Measurements from ENCODE around the gene SDHB.

The SDHB gene

GRCh38 chr1:16978567-16979474 lies 75.0 kb downstream of the SDHB start:
- H4K20me1 ChIP-seq (ENCODE audit: insufficient read depth, low read length) = no peaks in the 10 kb centered on the region
- no peaks in the 10 kb centered on the region for H3K79me2 ChIP-seq (ENCODE audit: low read length)
- no peaks in the 10 kb centered on the region for H3K9me3 ChIP-seq (ENCODE audit: insufficient read depth, low read length)
- H3K36me3 ChIP-seq (replicated peaks; ENCODE audit: low read depth, low read length) = no peaks in the 10 kb centered on the region
- H2AFZ ChIP-seq (ENCODE audit: low read depth, low read length) = 0 out of 2 replicates have a peak overlapping the region, but pooled peaks have one; percentile 46
- H3K4me2 ChIP-seq (ENCODE audit: low read length) = no peak overlapping the region
- TF ChIP-seq CTCF (IDR thresholded peaks at IDR 0.05; ENCODE audit: low read depth, low read length) (no peak), EZH2phosphoT487 (IDR thresholded peaks at IDR 0.05; ENCODE audit: low read depth) (no peak)
- no peak overlapping the region for H3K4me3 ChIP-seq (ENCODE audit: low read length)
- no peaks in the 10 kb centered on the region for H3K27me3 ChIP-seq (ENCODE audit: low read depth, low read length)
- H3K9ac ChIP-seq (ENCODE audit: low read length) = no peak overlapping the region
- H3K27ac ChIP-seq (ENCODE audit: low read length) = no peak overlapping the region
- H3K4me1 ChIP-seq (ENCODE audit: low read length) = no peaks in the 10 kb centered on the region

GRCh38 chr1:16978139-16978538 lies 75.7 kb downstream of the SDHB start:
- no peaks in the 10 kb centered on the region for H3K79me2 ChIP-seq (ENCODE audit: low read length)
- H4K20me1 ChIP-seq (ENCODE audit: insufficient read depth, low read length) = no peaks in the 10 kb centered on the region
- H3K4me2 ChIP-seq (ENCODE audit: low read length) = no peak overlapping the region
- H3K27ac ChIP-seq (ENCODE audit: low read length) = no peak overlapping the region
- H3K4me3 ChIP-seq (ENCODE audit: low read length) = no peak overlapping the region
- H3K9me3 ChIP-seq (ENCODE audit: insufficient read depth, low read length) = no peaks in the 10 kb centered on the region
- no peaks in the 10 kb centered on the region for H3K36me3 ChIP-seq (replicated peaks; ENCODE audit: low read depth, low read length)
- no peak overlapping the region for H3K9ac ChIP-seq (ENCODE audit: low read length)
- no peaks in the 10 kb centered on the region for H3K4me1 ChIP-seq (ENCODE audit: low read length)
- H2AFZ ChIP-seq (ENCODE audit: low read depth, low read length) = no peak overlapping the region
- H3K27me3 ChIP-seq (ENCODE audit: low read depth, low read length) = no peaks in the 10 kb centered on the region
- TF ChIP-seq CTCF (IDR thresholded peaks at IDR 0.05; ENCODE audit: low read depth, low read length) (no peak), EZH2phosphoT487 (IDR thresholded peaks at IDR 0.05; ENCODE audit: low read depth) (no peak)

- H3K79me2 ChIP-seq (ENCODE audit: low read length) = no peaks in the 10 kb centered on the region
- H3K27ac ChIP-seq (ENCODE audit: low read length) = no peak overlapping the region
- no peak overlapping the region for H3K9ac ChIP-seq (ENCODE audit: low read length)
- TF ChIP-seq EZH2phosphoT487 (IDR thresholded peaks at IDR 0.05; ENCODE audit: low read depth) (no peak), CTCF (IDR thresholded peaks at IDR 0.05; ENCODE audit: low read depth, low read length) (no peak)
- no peaks in the 10 kb centered on the region for H3K9me3 ChIP-seq (ENCODE audit: insufficient read depth, low read length)
- H3K4me3 ChIP-seq (ENCODE audit: low read length) = no peak overlapping the region
- no peaks in the 10 kb centered on the region for H3K4me1 ChIP-seq (ENCODE audit: low read length)
- H4K20me1 ChIP-seq (ENCODE audit: insufficient read depth, low read length) = no peaks in the 10 kb centered on the region
- H2AFZ ChIP-seq (ENCODE audit: low read depth, low read length) = no peak overlapping the region
- no peaks in the 10 kb centered on the region for H3K36me3 ChIP-seq (replicated peaks; ENCODE audit: low read depth, low read length)
- H3K27me3 ChIP-seq (ENCODE audit: low read depth, low read length) = no peaks in the 10 kb centered on the region
- no peak overlapping the region for H3K4me2 ChIP-seq (ENCODE audit: low read length)
Observed at GRCh38 chr1:16977377-16977776, 76.5 kb downstream of the SDHB start.

- Histone ChIP-seq H3K4me2 (ENCODE audit: low read length) (no peak overlapping the region), H4K20me1 (ENCODE audit: insufficient read depth, low read length) (no peaks in the 10 kb centered on the region), H3K27ac (ENCODE audit: low read length) (no peak overlapping the region), H3K36me3 (replicated peaks; ENCODE audit: low read depth, low read length) (no peaks in the 10 kb centered on the region), H3K4me3 (ENCODE audit: low read length) (no peak overlapping the region), H3K79me2 (ENCODE audit: low read length) (no peaks in the 10 kb centered on the region), H3K9me3 (ENCODE audit: insufficient read depth, low read length) (no peaks in the 10 kb centered on the region), H3K4me1 (ENCODE audit: low read length) (no peaks in the 10 kb centered on the region), H2AFZ (ENCODE audit: low read depth, low read length) (no peak overlapping the region), H3K9ac (ENCODE audit: low read length) (no peak overlapping the region), H3K27me3 (ENCODE audit: low read depth, low read length) (no peaks in the 10 kb centered on the region)
- TF ChIP-seq CTCF (IDR thresholded peaks at IDR 0.05; ENCODE audit: low read depth, low read length) (no peak), EZH2phosphoT487 (IDR thresholded peaks at IDR 0.05; ENCODE audit: low read depth) (no peak)
Observed at GRCh38 chr1:16976966-16977365, 76.9 kb downstream of the SDHB start.

Measured in OCI-LY3 (cell line).